GM23338 (cell line): ENCODE measurements around the gene AASDH. TPM values are rescaled to one million over a fixed set of nuclear protein-coding genes. Genes with fewer than 3 reads are reported as not detected.

Source experiments
- ATAC-seq: fragments of 200-7000 bp; cut with Tn5 transposase; 3 replicates; pipeline ENCODE4 v1.9.1; 2020
- DNase-seq: peaks from one replicate; pipeline ENCODE4 v3.0.0-alpha.2; 2015; ENCODE audit warnings: low spot score
- H2AFZ ChIP-seq: fragments of 200-600 bp; sonication (generic); 2 replicates; pipeline ENCODE4 v1.8.0; 2016; ENCODE audit warnings: antibody characterized with exemption, mild to moderate bottlenecking, moderate library complexity
- H3F3A ChIP-seq: fragments of 200-600 bp; sonication (generic); replicated peaks from 2 replicates; pipeline ENCODE4 v1.8.0; 2017; ENCODE audit warnings: antibody characterized with exemption, mixed run types, low read depth
- H3K27ac ChIP-seq: fragments of 200-600 bp; sonication (generic); 2 replicates; pipeline ENCODE4 v1.6.1; 2016; ENCODE audit warnings: low read depth
- H3K27me3 ChIP-seq: fragments of 200-600 bp; sonication (generic); 2 replicates; pipeline ENCODE4 v1.8.0; 2016; ENCODE audit warnings: mild to moderate bottlenecking, mixed run types, moderate library complexity; ENCODE audit not compliant: insufficient read depth
- H3K36me3 ChIP-seq: fragments of 200-600 bp; sonication (generic); 2 replicates; pipeline ENCODE4 v1.8.0; 2016; ENCODE audit warnings: mild to moderate bottlenecking; ENCODE audit not compliant: insufficient read depth
- H3K4me1 ChIP-seq: fragments of 200-600 bp; sonication (generic); 2 replicates; pipeline ENCODE4 v1.8.0; 2016; ENCODE audit warnings: mild to moderate bottlenecking, moderate library complexity; ENCODE audit not compliant: insufficient read depth
- H3K4me2 ChIP-seq: fragments of 200-600 bp; sonication (generic); 2 replicates; pipeline ENCODE4 v1.7.1; 2017; ENCODE audit warnings: mixed run types
- H3K4me3 ChIP-seq: fragments of 200-600 bp; sonication (generic); 2 replicates; pipeline ENCODE4 v1.6.1; 2016; ENCODE audit warnings: mixed run types
- H3K79me2 ChIP-seq: fragments of 200-600 bp; sonication (generic); replicated peaks from 2 replicates; pipeline ENCODE4 v1.8.0; 2017; ENCODE audit warnings: mild to moderate bottlenecking; ENCODE audit not compliant: insufficient read depth
- H3K9me2 ChIP-seq: fragments of 200-600 bp; sonication (generic); 2 replicates; pipeline ENCODE4 v1.8.0; 2017; ENCODE audit not compliant: insufficient read depth
- H4K20me1 ChIP-seq: fragments of 200-600 bp; sonication (generic); replicated peaks from 2 replicates; pipeline ENCODE4 v1.8.0; 2017; ENCODE audit warnings: mild to moderate bottlenecking; ENCODE audit not compliant: insufficient read depth
- H3K27ac Mint-ChIP-seq: 2 replicates; pipeline ENCODE4 v1.8.0; 2020; ENCODE audit warnings: inconsistent platforms, mild to moderate bottlenecking, moderate library complexity, mixed read lengths
- H3K27me3 Mint-ChIP-seq: 3 replicates; pipeline ENCODE4 v1.8.0; 2022; ENCODE audit warnings: low read depth, mild to moderate bottlenecking, moderate library complexity, mixed read lengths, inconsistent platforms; ENCODE audit not compliant: insufficient read depth, poor library complexity
- H3K36me3 Mint-ChIP-seq: 3 replicates; pipeline ENCODE4 v1.8.0; 2021; ENCODE audit warnings: low read depth, mild to moderate bottlenecking, inconsistent platforms, moderate library complexity, mixed read lengths
- H3K4me1 Mint-ChIP-seq: 3 replicates; pipeline ENCODE4 v1.8.0; 2020; ENCODE audit warnings: mild to moderate bottlenecking, inconsistent platforms, mixed read lengths
- H3K4me3 Mint-ChIP-seq: 3 replicates; pipeline ENCODE4 v1.8.0; 2021; ENCODE audit warnings: moderate library complexity, mild to moderate bottlenecking, inconsistent platforms, mixed read lengths
- H3K9me3 Mint-ChIP-seq: 3 replicates; pipeline ENCODE4 v1.8.0; 2020; ENCODE audit warnings: moderate library complexity, mild to moderate bottlenecking, inconsistent platforms, mixed read lengths
- CREB1 ChIP-seq: fragments of 250-450 bp; sonication (Bioruptor Pico); IDR thresholded peaks from 2 replicates; pipeline ENCODE4 v1.5.0; 2020; ENCODE audit warnings: low read depth, mild to moderate bottlenecking, moderate library complexity
- CTCF ChIP-seq, 2 experiments: fragments of 200-600 bp in 1 of 2; sonication (generic) in 1 of 2; conservative IDR thresholded peaks; 2 replicates each; pipeline versions ENCODE4 v1.5.1 to v1.6.1; 2016 to 2017; ENCODE audit warnings: antibody characterized with exemption in 2 of 2, low read depth in 2 of 2, mild to moderate bottlenecking in 2 of 2, moderate library complexity in 1 of 2
- EZH2phosphoT487 ChIP-seq: fragments of 200-600 bp; sonication (generic); IDR thresholded peaks from one replicate; pipeline ENCODE4 v1.8.1; 2018; ENCODE audit warnings: antibody characterized with exemption; ENCODE audit not compliant: unreplicated experiment
- JUNB ChIP-seq: IDR thresholded peaks from one replicate; pipeline ENCODE4 v1.6.1; 2016; ENCODE audit warnings: antibody characterized with exemption; ENCODE audit not compliant: unreplicated experiment
- NANOG ChIP-seq: IDR thresholded peaks from 2 replicates; pipeline ENCODE4 v1.6.1; 2016; ENCODE audit warnings: antibody characterized with exemption, borderline replicate concordance
- POLR2AphosphoS5 ChIP-seq: IDR thresholded peaks from 2 replicates; pipeline ENCODE4 v1.6.1; 2016; ENCODE audit warnings: antibody characterized with exemption, low read depth
- REST ChIP-seq: IDR thresholded peaks from one replicate; pipeline ENCODE4 v1.6.1; 2018; ENCODE audit warnings: antibody characterized with exemption; ENCODE audit not compliant: unreplicated experiment
- STAT1 ChIP-seq: IDR thresholded peaks from one replicate; pipeline ENCODE4 v1.6.1; 2016; ENCODE audit warnings: antibody characterized with exemption; ENCODE audit not compliant: unreplicated experiment
- ZNF114 ChIP-seq: fragments of 250-450 bp; sonication (Bioruptor Pico); IDR thresholded peaks from 2 replicates; pipeline ENCODE4 v1.5.0; 2020; ENCODE audit warnings: mild to moderate bottlenecking, moderate library complexity
- ZNF331 ChIP-seq: fragments of 250-450 bp; sonication (Bioruptor Pico); IDR thresholded peaks from 2 replicates; pipeline ENCODE4 v1.5.0; 2020; ENCODE audit warnings: low read depth, mild to moderate bottlenecking, moderate library complexity
- ZNF462 ChIP-seq: fragments of 250-450 bp; sonication (Bioruptor Pico); IDR thresholded peaks from 2 replicates; pipeline ENCODE4 v1.5.0; 2020; ENCODE audit warnings: mild to moderate bottlenecking, moderate library complexity
- polyA plus RNA-seq: library from polyadenylated mRNA; unstranded; fragments of >200 nt; fragmentation: Nextera tagmentation; extraction: Ambion mirVana; gene quantifications from 2 replicates; pipeline ENCODE4 v1.2.1, GENCODE V29; 2016
- total RNA-seq: library from RNA; depleted of rRNA; stranded (reverse); fragments of >200 nt; shearing (Covaris generic); gene quantifications from 2 replicates; pipeline ENCODE4 v1.2.3, GENCODE V29; 2014

AASDH gene
- total and polyA plus RNA-seq, 2 experiments from 2014 or later = 12.2 to 35.6 TPM

- 0 out of 2 replicates have a peak, but pooled peaks cover 11% of the 10 kb centered on the region for H3K4me1 ChIP-seq
These were observed 30.1 kb upstream of the AASDH start for GRCh38 chr4:56417396-56417795.

More at GRCh38 chr4:56417396-56417795, 30.1 kb upstream of the AASDH start:
- no peak for ATAC-seq
- Mint-ChIP-seq H3K27ac (no peak overlapping the region), H3K27me3 (no peaks in the 10 kb centered on the region), H3K4me1 (peaks cover 17% of the 10 kb centered on the region), H3K9me3 (peaks cover 9% of the 10 kb centered on the region; the same call in 2 of the 3 replicates), H3K4me3 (no peak overlapping the region), H3K36me3 (peaks cover 23% of the 10 kb centered on the region)
- TF ChIP-seq JUNB (no peak), ZNF114 (CRISPR knock-in tag) (no peak), ZNF331 (CRISPR knock-in tag) (no peak), REST (no peak), NANOG (no peak), POLR2AphosphoS5 (no peak), STAT1 (no peak), CTCF (conservative IDR thresholded peaks at IDR 0.05; ENCODE audit: low read depth in 2 of 2) (no peak), CREB1 (no peak), ZNF462 (CRISPR knock-in tag) (no peak), EZH2phosphoT487 (no peak)
- Histone ChIP-seq H3K27me3 (no peaks in the 10 kb centered on the region), H3K4me2 (no peak overlapping the region), H3K4me3 (no peak overlapping the region), H3K79me2 (peaks cover 100% of the 10 kb centered on the region), H2AFZ (no peak overlapping the region), H3F3A (no peaks in the 10 kb centered on the region), H3K36me3 (no peaks in the 10 kb centered on the region), H3K9me2 (no peaks in the 10 kb centered on the region), H4K20me1 (peaks cover 21% of the 10 kb centered on the region), H3K27ac (no peak overlapping the region)
- no peak for DNase-seq
